T-helper 9 cell (primary cell): ENCODE data around the gene KCNMB1.

ENCODE experiments used
- DNase-seq: peaks from one replicate; pipeline ENCODE4 v3.0.0-alpha.2; 2020
- total RNA-seq, 2 donors: gene quantifications; one replicate each; lab custom pipeline; 2026; lab: John Stamatoyannopoulos, UW

Gene KCNMB1, protein sequence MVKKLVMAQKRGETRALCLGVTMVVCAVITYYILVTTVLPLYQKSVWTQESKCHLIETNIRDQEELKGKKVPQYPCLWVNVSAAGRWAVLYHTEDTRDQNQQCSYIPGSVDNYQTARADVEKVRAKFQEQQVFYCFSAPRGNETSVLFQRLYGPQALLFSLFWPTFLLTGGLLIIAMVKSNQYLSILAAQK
- total RNA-seq = 0 to 0.07 reads per million in 2 donors

DNA sequence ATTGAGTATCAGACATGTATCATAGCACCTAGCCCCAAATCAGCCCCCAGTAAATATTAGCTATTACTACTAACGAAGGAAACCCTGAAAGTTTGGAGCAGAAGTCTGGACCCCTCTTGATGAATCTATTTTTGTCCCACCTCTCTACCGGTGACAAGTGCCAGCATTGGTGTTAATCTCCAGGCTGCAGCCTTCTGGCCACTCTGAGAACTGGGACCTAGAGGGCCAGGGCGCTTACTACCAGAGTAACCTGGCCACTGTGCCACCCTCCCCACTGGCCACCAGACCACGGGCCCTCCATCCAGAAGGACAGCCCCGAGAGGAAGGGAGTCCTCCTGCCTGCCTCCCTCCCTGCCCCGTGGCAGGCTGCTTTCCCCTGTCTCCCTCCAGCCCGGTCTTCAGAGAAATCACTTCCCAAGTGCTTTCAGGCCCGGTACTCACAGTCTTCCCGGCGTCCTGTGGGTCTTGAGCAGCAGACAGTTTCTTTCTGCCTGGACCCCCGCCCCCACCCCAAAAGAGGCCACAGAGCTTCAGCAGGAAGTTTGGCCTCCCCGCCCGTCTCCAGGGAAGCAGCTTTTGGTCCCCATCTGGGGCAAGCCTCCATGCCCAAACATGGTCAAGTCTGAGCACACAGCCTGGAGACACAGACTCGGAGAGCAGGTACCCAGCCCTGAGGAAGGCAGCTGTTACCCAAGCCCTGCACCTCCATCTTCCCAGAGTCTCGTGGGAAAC, at the start of gene KCNMB1:
Gene KCNMB1 (minus strand): TSS at position 550 of the 732 bp plus-strand sequence. CDS start 3,920 bp downstream, outside the sequence.
- no peak for DNase-seq

DNA sequence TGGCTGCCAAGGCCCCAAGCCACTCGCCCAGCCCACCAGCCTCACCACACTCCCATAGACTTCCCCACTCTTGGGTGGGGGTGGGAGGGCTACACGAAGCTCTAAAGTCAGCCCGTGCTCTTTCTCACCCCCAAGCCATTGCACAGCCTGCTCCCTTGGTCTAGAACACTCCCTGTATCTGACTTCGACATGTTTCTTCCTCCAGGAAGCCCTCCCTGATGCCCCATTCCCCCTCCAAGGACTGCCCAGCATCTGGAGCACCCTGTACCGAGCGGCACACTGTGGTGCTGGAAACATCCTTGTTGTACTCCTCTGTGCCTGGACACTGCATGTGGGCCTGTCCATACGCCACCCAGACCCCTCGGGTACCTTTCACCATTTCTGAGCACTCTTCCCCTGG, 49.4 kb upstream of the KCNMB1 start:
- no peak for DNase-seq

DNA sequence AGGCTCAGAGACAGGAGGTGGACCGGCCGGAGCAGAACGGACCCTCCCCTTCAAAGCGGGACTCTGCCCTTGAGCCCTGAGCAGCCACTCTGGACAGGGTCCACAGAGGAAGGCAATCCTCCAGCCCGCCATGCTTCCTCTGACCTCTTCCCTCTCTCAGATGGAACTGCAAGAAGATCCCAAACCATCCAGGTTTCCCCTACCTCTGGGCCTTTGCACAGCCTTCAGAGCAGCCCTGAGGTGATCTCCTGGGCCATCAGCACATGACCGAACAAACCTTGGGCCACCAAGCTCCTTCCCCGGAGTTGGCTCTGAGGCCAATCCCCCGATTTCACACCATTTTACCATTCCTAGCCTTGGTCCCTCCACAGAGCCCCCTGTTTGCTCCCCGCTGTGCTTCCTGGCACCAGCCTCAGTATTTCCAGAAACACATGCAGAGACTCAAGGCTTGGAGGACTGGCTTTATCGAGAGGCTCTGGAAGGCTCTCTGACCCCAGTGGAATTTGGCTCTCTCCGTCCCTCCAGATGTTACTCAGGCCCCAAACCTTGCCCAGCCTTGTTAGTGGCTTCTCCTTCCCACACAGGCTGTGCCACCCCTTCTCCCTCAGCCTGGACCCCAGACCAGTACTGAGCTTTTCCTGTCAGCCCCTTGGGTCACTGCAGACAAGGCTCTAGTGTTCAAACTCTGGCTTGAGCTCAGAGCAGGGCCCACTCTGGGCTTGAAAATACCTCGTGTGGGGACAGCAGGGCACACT, 48.6 kb upstream of the KCNMB1 start:
- no peak for DNase-seq

DNA sequence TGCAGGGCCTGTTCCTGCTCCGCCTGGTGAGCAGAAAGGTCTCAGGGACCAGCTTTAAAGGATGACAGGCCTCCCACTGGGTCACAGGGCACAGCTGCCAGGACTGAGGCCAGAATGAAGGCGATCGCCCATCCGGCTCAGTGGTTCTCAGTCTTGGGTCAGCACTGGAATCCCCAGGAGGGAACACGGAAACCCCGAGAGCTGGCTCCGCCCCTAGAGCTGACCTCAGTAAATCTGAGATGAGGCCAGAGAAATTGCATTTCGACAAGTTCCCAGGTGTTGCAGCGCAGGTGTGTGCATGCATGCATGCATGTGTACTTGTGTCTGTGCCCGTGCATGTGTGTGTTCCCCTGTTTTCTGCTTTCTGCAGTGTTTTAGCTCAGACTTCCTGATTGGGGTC, 47.2 kb upstream of the KCNMB1 start:
- no peak for DNase-seq

DNA sequence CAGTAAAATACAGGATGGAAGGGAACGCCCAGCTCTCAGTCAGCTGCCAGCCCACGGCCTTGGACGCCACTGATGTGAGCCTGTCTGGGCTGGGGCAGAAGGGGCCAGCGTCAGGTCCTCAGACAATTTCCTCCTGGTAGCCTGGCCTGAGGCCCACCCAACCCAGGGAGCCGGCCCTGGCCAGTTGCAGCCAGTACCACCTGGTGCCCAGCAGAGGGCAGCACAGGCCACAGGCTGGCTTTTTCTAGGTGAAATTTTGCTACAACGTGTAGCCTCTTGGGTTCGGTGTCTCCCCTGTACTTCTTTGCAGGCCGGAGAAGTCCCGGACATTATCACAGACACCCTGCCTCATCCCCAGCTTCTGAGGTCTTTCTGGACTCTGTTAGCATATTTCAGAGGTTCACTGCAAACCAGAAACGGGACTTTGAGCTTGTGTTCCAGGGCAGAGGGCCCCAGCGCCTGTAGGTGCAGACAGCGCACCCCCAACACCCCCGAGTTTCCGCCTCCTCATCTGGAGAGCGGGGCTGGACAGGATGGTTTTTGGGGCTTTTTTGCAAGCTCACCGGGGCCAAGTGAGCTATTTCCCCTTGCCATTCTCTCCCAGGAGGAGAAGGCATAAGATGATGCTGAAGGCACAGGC, 45.9 kb upstream of the KCNMB1 start:
- DNase-seq = peak; percentile 27

DNA sequence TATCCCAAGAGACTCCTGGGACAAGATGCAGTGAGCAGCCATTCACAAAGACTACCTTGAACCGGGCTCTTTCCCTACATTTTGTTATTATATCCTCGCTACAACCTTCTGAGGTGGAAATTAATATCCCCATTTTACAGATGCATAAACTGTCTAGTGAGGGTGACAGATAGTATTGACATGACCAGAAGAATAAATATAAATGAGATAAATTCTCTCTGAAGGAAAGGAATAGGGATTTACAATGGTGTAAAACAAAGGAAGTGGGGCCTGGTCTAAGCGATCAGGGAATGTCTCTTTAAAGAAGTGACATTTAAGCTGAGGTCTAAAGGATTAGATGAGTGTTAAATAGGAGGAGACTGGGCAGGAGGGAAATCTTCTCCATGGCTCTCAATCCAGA, 43.5 kb upstream of the KCNMB1 start:
- DNase-seq = no peak

DNA sequence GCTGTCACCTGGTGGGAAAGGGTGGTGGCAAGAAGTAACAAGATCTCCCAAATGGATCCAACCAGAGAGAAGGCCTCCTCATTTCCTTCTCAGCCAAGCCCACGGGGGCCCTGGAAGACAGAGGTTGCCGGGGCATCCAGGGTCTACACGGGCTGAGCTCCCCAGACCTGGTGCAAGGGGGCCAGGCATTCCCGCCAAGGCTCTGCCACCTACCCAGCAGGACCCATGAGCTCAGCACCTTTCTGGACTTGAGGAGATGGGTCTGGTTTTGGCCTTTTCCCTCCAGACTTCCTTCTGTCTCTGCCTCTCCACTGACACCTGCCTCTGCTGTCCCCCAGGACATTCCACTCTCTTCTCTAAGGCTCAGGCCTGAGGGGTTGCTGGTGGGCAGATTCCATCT, 42.4 kb upstream of the KCNMB1 start:
- no peak for DNase-seq

DNA sequence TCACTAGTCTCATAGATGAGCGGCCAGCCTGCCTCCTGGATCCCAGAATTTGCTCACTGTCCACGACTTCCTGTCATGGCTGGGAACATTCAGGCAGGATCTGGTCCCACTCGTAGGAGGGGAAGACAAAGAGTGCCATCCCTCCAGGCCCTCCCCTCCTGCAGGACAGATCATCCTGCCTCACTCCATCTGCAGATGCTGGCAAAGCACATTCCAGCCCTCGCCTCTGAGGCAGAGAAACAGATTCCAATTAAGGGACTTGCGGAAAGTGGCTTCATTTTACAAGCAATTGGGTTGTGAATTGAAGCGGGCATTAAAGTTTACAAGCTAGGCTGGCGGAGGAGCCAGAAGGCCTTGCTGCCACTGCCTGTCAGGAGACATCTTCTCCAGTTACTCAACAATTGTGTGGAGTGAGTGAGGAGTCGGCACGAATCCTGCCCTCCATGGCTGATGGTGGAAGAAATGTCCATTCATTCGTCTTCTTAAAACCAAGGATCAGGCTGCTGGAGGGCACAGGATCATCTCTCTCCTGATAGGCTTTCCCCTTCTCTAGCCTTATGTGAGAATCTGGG, 41.8 kb upstream of the KCNMB1 start:
- no peak for DNase-seq

DNA sequence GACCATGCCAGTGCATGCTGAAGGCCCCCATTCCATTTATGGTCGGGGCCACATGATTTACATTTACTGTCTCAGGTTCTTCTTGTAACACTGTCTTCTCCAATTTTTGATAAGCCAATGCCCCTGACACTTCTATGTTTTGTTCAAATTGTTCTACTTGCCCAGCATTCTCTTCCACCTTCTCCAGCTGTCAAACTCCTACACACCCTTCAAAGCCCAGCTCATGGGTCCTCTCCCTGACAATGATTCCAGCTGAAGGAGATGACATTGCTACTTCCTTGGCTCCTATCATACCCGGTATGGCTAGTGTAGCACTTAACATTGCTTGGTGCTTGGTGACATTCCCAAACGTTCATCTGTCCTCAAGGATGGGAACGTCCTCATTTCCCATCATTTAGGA, 41.1 kb upstream of the KCNMB1 start:
- DNase-seq = no peak

DNA sequence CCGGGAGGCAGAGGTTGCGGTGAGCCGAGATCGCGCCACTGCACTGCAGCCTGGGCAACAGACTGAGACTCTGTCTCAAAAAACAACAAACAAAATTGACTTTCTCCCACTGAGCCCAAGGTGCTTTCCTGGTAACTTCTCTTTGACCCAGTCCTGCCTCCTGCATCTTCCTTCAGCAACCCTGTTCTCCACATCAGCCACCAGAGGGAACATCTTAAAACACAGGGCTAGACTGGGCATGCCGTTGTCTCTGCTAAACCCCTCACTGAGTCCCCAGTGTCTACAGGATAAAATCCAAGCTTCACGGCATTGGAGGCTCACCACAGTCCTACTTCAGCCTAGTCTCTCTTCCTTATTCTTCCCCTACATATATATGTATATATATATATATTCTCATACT, 39.8 kb upstream of the KCNMB1 start:
- DNase-seq = no peak

DNA sequence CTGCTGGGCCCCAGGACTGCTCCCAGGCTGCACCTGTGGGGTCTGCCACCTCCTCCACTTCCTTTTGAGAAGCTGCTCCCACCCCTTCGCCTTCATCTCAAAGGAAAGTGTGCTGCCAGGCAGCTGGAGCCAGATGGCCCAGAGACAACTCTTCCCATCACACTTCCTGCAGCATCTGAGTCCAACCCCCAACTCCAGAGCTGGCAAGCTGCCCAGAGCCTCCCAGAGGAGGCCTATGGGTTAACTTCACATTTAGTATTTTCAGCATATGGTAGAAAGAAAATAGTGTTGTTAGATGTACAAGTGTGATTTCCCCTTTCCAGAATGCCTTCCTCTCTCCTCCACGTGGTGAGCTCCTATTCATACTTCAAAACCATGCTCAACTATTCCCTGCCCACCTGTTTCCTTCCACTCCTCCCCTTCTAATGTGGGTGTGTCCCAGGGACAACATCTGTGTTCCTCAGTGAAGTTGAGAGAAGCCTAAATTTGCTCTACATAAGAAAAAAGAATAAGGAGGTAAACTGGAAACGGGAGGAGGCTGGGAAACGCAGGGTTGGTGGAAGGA, 38.6 kb upstream of the KCNMB1 start:
- no peak for DNase-seq

DNA sequence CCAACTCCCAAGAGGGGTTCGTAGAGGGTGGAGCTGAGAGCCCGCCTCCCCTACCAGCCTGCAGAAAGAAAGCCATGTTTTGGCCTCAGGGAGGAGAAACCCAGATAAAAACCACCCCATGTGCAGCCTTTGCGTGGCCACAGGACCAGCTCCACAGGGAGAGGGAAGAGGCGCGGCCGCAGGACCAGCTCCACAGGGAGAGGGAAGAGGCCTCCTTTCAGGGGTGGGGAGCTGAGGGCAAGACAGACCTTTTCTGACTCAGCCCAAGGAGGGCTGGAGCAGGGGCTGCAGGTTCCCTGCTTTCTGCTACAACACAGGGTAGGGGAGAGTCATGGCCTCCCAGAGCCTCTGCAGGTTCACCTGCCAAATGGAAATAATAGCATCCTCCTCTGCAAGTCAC, 37.6 kb upstream of the KCNMB1 start:
- DNase-seq = no peak

DNA sequence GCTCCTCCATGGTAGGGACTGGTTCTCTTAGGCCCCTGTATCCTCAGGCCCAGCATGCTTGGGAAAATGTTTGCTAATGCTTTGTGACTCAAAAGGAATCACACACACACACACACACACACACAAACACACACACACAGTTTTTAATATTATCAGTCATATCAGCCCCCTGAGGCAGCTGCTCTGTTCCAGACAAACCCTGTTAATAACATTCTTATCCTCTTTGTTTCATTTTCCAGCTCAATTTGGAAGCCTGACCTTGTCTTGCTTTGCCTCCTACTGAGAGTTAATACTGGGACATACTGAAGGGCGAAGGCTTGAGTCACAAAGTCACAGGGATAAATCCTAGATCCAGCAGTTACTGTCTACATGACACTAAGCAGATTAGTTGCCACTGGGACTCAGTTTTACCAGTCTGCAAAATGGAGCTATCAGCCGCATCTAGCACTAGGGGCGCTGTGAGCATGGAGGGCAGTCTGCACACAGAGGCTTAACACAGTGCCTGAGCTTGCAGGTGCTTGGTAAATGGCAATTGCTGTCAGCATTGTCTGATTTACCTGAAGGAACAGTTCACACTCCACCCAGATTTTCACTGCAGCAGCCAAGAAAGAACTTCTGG, 37.1 kb upstream of the KCNMB1 start:
- no peak for DNase-seq

DNA sequence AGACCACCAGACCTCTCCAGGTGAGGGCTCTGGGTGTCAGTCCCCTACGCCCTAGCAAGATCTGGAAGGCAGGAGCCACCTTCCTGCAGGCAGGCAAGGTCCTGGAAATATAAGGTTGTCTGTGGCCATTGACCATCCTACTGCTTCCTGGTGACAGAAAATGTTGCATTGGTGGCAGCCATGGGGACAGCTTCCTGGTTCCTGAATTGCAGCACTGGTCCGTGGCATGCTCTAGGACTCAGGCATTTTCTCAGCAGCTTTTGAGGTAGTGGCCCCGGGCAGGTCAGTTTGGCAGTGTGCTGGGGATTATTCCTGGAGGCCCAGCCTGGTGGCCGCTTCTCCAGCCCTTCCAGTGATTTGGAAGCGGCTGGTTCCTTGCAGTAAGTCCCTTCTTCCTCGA, 36.6 kb upstream of the KCNMB1 start:
- DNase-seq = no peak

DNA sequence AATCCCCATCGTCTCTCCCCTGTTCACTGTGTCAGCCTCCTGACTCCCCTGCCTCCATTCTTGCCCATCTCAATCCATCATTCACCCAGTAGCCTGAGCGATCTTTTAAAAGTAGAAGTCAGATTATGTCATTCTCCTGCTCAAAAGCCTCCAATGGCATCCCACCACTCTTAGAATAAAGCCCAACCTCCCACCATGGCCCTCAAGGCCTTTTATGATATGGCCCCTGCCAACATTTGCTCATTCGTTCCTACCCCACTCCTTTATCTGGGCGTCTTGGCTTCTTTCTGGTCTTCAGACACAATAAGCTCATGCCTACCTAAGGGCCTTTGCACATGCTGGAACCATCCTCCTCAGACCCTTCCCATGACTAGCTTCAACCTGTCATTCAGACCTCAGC, 35.5 kb upstream of the KCNMB1 start:
- no peak for DNase-seq

DNA sequence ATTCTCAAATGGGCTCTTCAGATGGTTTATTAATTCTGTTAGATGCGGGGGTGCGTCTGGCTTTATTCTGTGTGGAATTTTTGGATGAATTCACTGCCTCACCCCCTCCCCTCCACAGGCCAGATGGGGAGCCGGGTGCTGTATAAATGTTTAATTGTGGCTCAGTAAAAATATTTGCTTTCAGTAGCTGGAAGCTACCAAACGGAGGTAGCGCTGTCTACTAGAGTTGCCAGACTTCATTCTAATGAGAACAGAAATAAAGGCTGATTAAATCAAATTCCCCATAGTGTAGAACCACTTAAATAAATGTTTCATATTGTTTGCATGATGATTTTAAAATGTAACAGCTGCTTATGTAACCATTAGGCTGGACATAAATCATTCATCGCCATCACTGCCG, 34.5 kb upstream of the KCNMB1 start:
- no peak for DNase-seq

DNA sequence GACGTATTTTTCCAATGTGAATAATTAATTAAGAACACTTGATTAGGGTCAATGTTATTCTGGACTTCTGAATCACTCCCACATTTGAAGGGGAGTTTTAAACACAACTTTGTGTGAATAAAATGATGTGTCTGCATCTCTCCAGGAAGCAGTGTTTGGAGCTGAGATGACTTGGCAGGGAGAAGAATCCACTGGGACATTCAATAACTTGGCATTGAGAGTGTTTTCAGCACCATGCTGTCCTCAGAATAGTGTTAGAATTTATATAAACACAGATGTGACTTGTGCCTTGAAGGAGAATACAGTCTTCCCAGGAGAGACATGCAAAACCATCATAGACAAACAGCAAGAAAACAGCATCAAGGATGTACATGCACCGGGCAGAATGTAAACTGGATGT, 32.7 kb upstream of the KCNMB1 start:
- DNase-seq = no peak

DNA sequence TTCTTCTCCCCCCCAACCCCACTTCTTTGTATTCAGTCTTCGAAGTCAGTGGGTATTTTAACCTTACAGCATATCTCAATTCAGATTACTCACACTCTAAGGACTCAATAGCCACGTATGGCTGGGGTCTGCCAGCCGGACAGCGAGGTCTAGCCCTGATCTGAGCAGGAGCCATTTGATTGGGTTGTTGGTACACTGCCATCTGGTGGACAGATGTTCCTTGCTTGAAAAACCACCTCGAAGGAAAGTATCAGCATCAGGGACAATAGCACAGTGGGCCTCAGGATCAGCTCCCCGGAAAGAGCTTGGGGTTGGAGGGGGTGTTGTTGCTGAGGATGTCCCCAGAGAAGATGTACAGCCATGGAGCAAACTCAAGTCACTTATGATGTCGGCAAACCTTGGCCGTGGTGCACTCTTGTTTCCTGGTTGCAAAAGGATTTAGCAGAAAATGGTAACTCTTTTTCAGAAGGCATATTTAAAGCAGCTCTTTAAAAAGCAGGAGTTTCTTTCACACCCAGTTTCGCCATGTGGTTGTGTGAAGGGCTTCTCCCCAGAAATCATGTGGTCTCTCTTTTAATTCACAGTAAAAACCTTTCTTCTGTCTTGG, 31.7 kb upstream of the KCNMB1 start:
- DNase-seq = peak; percentile 35

DNA sequence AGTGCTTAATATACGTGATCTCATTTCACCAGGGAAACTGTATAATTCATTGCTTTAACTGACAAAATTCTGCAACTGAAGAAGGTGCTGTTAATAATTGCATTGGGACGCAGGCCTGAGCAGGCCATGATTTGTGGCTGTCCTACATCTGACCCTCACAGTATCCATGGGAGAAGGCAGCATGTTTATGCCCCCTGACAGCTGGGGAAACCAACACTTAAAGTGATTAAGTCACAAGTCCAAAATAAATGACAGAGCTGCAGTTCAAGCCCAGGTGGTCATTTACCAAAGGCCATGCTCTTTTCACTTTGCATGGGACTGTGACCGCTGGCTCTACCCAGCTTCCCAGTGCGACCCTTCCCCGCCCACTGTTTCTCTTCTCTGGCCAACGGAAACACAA, 30.5 kb upstream of the KCNMB1 start:
- DNase-seq = no peak

DNA sequence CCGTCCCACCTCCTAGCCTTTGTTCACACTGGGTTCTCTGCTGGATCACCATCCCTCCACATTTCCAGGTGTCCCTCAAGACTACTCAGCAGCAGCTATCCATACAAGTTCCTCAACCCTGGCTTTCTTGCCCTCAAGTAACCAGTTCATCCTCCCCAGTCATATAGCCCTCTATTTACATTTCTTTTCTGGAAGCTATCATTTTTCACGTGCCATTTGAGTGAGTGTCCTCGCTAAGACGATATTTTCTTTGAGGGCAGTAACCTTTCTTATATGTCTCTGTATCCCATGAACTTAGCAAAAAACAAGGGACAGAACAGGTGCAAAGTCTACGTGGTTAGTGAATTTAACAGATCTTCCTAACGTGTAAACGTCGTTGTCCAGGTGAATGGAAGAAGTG, 29.6 kb upstream of the KCNMB1 start:
- no peak for DNase-seq

DNA sequence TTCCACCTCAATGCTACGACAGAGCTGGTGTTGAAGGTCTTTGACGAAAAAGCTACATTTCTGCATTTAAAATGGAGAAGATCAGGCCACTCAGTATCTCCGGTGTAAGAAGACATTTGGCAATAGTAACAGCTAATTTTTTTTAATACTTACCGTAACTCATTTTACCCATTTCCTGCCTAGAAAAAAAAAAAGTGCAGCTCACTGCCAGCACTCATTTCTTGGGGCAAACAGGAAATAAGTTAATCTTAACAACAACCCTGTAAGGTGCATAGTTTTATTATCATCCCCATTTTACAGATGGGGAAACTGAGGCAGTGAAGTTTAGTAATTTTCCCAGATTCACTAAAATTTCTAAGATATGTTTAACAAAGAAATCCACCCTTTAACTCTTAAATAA, 27.4 kb upstream of the KCNMB1 start:
- no peak for DNase-seq

DNA sequence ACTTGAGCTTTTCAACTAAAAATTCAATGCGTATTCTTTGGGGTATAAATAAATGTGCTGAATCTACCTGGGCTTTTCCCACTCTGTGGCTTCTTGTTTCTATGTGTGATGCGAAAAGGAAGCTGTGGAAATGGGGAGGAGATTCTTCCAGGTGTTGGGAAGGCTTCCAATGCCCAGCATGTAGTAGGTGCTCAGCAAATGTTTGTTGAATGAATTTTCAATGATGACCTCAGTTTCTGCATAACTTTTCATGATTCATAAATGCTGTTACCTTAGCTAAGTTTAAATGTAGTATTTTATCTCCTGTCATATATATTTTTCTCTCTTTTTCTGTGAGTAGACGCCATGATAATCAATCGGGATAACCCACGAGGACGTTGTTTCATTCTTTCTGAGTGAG, 25.6 kb upstream of the KCNMB1 start:
- no peak for DNase-seq
